Skin epidermis (tissue), 12 donors: ENCODE measurements around the gene DHCR7.

Source experiments
- H3K27ac ChIP-seq, 21 experiments: fragments of 200-600 bp; sonication (generic) in 11 of 21; one replicate each; pipeline ENCODE4 v1.5.0; 2020; ENCODE audit warnings: mild to moderate bottlenecking in 3 of 21, inconsistent platforms in 2 of 21, moderate library complexity in 2 of 21
- H3K4me3 ChIP-seq, 7 experiments: fragments of 200-600 bp; sonication (generic) in 2 of 7; one replicate each; pipeline ENCODE4 v1.5.0; 2020; ENCODE audit warnings: inconsistent platforms in 2 of 7, mild to moderate bottlenecking in 2 of 7, moderate library complexity in 1 of 7

The DHCR7 gene

DNA sequence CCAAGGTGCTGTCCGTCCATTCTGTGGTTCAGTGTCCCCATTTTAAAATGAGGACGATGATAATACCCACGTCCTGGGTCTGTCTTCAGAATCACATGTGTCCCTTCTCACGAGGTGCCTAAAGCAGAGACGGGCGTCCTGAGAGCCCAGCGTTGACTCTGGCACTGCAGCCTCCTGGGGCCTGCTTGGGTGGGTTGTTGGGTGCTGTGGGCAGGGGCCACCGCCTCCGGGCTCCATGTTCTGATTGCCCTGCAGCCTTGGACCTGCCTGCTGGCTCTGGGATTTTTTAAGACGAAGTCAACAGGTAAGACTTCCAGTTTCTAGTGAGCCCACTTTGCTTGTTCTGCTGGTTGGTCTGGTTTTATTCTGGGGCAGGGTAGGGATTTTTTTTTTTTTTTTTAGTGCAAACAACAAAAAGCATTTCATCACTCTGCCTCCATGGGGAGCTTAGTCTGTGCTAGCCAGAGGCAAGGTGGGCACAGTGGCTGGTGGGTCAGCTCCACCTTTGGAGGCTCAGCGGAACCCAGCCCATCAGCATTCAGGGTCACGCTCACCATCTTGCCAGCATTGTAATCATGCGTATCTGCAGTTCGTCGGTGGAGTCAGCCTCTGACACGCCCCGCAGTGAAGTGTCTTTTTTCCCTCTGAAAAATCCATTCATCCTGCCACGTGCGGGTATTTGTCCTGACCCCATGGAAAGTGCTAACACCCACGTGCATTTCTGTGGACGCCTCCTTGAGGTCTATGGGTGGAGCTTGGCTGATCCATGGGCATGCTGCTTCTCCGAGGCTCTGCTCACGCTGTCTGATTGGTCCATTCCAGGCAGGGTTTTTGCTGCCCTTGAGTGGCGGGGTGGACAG, 33.1 kb upstream of the DHCR7 start:
- H3K27ac ChIP-seq = no peak overlapping the region

DNA sequence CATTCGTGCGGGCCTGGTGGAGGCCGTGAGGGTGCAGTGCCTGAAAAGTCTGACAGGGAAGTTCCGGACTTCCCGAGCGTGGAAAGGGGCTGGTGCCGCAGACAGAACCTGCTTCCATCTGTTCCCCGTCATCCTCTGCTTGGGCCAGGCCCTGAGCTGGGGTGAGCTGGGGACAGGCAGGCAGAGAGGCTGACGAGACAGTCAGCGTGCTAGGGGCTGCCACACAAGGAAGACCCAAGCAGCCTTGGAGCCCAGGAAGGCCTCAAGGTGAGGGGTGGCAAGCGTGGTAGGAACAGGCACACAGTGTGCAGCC, 30.3 kb upstream of the DHCR7 start:
- Histone ChIP-seq H3K4me3 (no peak overlapping the region), H3K27ac (no peak overlapping the region)

More for the DNA sequence above, 33.1 kb upstream of the DHCR7 start:
- no peak overlapping the region for H3K4me3 ChIP-seq

DNA sequence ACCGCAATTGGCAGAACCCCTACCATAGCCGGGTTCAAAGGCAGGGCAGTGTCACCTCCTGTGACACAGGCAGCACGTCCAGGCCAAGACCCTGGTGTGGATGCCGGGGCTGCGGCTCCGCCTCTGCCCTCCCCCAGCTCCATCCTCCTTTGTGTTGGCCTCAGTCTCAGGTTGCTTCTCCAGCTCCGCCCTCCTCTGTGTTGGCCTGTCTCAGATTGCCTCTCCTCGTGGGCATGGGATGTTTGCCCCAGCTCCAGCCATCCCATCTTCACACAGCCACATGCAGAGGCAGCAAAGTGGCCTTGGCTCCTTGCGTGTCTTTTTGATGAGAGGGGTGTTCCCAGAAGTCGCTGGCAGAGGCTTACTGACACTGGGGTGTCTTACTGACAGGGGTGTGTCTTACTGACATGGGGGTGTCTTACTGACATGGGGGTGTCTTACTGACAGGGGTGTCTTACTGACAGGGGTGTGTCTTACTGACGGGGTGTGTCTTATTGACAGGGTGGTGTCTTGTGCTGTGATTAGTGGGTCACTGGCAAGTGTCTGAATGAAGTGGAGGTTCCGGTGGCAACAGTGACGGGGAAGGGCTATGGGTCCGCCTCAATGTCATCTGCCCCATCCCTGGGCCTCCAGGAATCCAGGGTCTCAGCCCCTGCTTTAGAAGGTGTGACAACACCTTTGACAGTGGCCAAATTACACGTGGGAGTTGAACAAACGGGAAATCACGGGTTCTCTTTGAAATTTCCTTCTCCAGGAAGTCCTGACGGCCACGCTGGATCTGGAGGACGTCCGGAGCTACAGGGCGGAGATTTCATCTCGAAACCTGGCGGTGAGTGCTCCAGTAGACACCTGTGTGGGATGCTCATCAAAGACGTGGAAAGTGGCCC, 29.7 kb upstream of the DHCR7 start:
- no peak overlapping the region for H3K27ac ChIP-seq
- H3K4me3 ChIP-seq = no peak overlapping the region

DNA sequence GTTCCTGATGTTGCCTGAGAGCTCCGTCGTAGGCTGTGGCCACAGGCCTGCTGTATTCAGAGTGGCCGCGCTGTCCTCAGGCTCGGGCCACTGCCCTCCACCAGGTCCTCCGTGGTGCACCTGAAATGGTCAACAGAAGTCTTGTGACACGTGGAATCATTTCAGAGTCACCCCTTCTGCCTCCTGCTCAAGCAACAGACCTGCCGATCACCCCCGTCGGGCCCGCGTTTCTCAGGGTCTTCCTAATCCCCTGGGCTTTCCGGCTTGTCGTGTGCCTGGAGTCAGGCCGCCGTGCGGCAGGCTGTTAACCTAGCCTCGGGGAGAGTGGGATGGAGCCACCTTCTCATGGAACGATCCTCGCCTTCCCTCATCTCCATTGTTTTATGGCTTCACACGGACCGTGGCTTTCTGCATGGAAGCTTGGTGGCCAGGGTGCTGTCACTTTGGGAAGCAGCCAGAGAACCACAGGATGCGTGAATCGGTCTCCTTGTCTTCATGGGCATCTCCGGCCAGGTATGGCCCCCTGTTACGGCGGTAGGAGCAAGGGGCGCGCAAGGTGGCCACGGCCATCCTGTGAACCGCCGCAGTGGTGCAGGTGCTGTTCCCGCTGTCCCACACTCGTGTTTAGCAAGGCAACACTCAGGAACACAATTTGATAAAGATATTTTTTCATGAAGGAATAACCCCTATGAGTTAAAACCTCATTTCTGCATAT, 28.9 kb upstream of the DHCR7 start:
- no peak overlapping the region for H3K4me3 ChIP-seq
- H3K27ac ChIP-seq = no peak overlapping the region

DNA sequence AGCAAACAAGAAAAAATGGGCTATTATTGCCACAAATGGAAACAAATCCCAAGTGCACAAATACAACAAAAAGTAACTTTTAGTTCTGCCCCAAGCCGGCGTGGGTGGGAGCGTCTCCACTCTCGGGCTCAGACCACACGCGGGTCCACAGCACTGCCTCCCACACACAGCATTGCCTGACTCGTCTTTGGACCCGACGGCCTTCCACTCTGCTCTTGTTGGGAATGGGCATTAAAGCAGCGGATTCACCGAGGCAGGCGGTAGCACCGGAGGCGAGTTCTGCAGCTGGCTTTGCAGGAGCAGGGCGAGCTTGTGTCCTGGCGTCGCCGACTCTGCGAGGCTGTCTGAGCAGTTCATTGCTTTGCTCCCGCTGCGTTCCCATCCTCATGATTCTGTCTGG, 27.8 kb upstream of the DHCR7 start:
- Histone ChIP-seq H3K27ac (no peak overlapping the region), H3K4me3 (no peak overlapping the region)

DNA sequence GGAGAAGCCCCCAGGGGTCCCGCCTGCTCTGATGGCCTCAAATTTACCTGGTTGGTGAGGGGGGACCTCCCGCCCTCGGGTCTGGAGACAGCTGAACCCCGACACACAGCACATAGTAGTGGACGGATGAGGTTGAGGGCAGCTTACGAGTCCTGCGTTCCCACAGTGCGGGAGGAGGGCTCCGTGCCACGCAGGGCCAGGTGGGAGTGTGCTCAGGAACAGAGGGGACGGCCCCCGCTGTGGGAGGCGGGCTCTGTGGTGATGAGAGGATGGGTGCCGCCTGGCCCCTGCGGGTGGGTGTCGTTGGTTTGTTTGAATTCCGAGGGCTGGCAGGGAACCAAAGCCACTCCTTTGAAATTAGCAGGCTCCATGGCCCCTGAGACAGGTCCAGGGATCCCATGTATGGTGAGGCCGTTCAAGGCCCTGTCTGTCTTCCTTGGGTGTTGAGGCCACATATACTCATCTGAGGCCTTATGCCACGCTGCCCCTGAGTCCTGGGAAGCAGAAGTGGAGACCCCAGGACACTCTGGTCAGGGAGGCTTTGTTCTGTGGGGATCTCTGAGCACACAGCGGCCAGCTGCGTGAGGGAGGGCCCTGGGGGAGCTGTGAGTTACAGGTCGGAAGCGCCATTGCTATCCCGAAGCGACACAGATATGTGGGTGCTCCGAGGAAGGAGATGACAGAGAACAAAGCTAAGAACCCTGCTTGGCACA, 26.7 kb upstream of the DHCR7 start:
- H3K27ac ChIP-seq = no peak overlapping the region
- no peak overlapping the region for H3K4me3 ChIP-seq

DNA sequence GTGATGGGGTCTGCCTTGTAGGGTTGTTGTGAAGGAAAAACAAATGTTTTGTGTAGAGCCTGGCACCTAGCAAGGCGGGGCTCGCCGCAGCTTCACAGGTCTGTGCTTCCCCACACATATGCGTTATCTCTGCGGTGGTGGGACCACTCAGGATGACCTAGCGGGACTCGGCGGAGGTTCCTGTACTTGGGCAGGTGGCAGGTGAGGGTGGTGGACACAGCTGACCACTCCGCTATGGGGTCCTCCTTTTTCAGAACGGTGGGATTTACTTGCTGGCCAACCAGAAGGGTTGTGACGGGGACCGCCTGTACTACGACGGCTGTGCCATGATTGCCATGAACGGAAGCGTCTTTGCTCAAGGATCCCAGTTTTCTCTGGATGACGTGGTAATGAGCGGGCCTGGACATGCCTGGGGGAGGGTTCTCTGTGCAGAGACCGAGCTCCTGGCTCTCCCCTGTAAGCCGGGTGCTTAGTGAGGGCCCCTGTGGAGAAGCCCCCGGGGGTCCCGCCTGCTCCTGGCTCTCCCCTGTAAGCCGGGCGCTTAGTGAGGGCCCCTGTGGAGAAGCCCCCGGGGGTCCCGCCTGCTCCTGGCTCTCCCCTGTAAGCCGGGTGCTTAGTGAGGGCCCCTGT, 26.1 kb upstream of the DHCR7 start:
- Histone ChIP-seq H3K4me3 (no peak overlapping the region), H3K27ac (no peak overlapping the region)

DNA sequence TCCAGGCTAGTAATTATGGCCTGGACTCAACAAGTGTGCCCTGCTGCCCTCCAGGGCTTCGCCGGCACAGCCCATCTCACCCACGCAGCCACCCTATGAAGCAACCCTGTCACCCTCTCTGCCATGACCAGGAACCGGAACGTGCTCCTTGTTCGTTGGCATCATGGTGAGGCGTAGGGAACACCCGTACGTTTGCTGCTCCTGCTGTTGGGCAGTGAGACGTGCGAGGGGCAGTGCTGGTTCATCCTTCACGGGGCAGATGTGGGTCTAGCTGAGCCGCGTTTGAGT, 25.5 kb upstream of the DHCR7 start:
- H3K27ac ChIP-seq = no peak overlapping the region
- no peak overlapping the region for H3K4me3 ChIP-seq

DNA sequence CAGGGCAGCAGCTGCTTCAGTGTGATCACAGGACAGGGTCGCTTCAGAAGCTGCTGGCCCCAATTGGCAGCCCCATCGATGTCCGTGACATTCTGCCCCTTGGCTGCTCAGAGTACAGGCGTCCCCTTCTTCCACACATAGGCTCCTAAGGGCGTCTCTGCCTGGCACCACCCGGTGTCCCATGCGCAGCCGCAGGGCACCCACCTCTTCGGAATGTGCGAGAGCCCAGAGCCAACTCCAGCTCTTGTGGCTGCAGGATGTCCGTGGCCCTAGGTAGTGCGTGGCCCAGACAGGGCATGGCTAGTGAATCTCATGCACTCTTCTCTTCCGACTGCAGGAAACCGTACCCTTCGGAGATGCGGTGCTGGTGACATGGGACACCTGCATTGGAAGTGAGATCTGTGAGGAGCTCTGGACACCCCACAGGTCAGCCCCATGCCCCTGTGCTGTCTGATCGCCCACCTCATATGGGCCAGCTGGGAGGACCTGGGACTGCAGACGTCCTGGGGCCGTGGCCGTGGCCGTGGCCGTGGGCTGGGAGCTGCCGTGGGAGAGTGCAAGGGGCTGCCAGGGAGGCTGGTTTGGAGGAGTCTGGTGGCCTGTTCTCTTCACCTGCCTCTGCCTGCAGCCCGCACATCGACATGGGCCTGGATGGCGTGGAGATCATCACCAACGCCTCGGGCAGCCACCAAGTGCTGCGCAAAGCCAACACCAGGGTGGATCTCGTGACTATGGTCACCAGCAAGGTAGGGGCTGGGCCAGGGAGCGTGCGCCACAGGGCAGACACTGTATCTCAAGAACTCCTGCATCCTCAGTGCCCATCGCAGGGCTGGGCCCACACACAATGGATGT, 25.0 kb upstream of the DHCR7 start:
- Histone ChIP-seq H3K27ac (no peak overlapping the region), H3K4me3 (no peak overlapping the region)

DNA sequence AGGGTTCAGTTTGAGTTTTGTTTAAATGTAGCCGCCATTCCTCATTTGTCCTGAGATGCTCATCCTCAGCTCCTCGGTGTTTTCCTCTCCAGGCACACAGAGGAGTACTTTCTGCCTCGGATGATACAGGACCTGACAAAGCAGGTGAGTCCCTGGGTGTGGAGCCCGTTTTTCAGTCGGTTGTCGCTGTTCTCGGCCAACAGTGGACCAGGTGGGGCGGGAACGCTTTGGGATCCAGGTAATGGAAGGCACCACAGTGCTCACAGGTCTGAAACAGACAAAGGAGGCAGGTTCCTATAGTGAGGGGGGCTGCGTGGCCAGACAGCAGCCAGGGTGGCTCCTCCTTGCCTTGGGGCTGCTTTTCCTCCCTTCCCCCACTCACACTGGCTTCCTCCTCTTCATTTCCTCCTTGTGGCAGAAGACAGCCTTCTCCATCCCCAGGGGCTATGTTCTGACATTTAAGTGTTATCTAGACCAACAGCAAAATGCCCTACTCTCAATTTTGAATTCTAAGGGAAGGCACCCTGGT, 24.2 kb upstream of the DHCR7 start:
- no peak overlapping the region for H3K27ac ChIP-seq
- H3K4me3 ChIP-seq = no peak overlapping the region

DNA sequence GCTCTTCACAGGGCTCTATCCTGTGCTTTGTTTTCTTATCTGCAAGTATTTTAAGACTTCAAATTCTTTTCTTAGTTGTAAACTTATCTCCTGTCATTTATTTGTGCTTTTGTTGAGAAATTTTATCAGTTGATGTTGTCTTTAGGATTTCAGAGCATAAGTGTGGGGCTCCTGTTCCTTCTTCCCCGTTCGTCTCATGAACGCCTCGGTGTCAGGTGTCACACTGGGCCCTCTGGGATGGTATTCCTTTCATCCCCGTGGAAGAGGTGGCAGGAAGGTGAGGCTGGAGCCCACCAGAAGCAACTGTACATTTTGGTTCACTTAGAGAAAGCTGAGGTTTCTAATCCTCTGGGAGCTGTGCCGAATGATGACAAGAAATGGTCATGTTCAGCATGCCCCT, 22.8 kb upstream of the DHCR7 start:
- no peak overlapping the region for H3K4me3 ChIP-seq
- H3K27ac ChIP-seq = no peak overlapping the region

DNA sequence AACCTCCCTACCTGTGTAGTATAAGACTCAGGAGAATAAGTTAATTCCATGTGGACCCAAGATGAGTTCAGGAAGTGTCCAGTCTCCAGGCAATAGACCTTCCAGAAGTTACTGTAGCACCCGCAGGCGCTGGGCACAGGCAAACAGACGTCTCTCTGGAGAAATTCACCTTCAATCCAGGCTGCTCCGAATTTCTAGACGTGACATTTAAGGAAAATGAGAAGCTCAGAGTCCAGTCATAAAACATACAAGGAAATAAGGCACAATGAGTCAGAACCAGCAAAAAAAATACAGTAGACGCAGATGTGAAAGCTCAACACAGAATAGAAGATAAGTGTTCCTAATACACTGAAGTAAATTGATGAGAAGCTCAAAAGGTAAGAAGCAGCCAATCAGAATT, 19.0 kb upstream of the DHCR7 start:
- H3K27ac ChIP-seq = no peak overlapping the region
- H3K4me3 ChIP-seq = no peak overlapping the region

DNA sequence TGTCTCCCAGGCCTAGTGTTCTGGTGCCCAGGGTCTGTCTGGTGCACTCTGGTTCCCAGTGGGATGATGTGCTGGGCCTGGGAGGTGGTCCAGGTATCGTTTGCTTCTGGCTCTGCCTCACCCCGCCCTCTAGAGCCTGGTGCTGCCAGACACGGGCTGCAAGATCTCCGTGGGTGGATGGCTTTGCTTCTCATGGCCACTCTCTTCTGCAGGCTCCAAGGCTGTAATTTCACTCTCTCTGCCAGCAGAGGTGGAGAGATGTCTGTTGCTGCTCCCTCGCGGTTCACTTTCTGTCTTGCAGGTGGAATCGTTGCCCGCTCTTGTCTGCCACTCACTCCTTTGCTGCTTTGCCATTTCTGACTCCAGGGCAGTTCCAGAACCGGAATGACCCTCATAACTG, 18.2 kb upstream of the DHCR7 start:
- Histone ChIP-seq H3K4me3 (no peak overlapping the region), H3K27ac (no peak overlapping the region)

DNA sequence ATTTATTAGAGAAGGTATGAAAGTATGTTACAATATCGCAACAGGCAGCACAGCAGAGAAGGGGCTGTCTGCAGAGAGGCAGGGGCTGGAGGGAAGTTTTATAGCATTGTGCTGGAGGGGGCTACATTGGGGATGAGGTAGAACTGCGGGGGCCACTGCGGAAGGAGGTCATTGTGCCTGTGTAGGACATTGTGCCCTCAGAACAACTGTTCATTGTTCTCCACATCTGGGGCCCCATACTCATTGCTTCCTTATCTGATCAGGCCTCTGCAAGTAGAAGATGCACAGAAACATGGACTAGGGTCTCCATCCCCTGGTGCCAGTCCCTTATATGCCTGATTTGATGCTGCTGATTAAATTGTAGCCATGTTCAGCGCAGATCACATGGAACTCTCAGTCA, 16.9 kb upstream of the DHCR7 start:
- Histone ChIP-seq H3K27ac (no peak overlapping the region), H3K4me3 (no peak overlapping the region)

DNA sequence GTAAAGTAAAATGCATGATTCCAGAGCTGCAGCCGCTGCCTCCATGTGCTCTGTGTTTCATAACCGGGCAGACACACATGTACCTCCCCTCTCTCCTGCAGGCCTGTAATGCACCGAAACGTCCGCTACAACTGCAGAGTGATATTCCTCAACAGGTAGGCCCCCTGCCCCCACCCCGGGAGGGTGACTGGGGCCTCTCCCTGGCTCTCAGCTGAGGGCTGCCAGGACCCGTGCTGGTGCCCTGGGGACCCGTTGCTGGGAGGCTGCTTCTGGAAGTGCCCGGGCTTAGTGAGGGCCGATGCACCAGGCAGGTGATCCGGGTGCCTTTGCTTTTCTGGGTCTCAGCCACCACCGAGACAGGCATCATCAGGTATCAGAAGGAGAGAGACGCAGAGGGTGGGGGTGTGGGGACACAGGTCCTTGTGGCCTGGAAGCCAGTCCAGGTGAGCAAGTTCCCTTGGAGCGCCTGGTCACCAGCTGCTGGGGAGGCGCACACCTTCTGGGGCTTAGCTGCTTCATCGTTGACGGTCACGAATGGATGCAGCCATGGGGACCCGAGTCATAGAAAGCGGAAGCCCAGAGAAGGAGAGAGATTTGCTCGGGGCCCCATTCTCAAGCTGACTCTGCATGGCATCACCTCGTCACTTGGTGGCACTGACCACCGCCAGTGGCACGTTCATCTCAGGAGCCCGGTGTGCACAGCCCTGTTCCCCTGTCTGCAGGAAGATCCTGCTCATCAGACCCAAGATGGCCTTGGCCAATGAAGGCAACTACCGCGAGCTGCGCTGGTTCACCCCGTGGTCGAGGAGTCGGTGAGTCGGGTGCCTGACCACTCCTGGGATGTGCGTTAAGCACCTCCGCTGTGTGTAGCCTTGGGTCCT, 15.4 kb upstream of the DHCR7 start:
- no peak overlapping the region for H3K27ac ChIP-seq
- H3K4me3 ChIP-seq = no peak overlapping the region

DNA sequence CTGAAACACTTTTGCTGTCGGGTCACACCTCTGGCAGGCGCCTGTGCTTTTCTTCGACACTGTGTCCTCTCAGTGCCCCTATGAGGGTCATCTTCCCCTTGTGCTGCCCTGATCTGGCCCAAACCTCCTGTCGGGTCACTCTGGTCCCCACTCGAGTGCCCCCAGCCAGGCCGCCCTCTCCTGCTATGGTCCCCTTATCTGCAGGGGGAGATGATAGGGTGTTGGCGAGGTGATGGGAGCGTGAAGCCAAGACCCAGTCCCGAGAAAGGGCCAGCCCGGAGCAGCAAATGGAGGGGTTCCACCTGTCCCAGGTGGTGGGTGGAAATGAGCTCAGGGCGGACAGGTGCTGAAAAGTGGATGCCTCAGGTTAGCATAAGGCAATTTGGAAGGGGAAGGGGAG, 14.5 kb upstream of the DHCR7 start:
- no peak overlapping the region for H3K4me3 ChIP-seq

DNA sequence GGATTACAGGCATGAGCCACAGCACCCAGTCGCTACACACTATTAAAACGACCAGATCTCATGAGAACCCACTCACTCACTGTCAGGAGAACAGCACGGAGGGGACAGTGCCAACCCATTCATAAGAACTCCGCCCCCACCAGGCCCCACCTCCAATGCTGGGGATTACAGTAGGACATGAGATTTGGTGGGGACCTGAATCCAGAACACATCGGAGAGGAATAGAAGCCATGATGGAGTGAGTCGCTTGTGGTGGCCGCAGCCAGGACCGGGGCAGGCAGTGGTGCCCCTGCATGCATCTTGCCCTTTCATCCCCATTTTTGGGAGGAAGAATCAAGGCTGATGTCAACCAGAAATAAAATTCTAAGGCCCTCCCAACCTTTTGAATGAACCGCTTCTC, 13.5 kb upstream of the DHCR7 start:
- H3K4me3 ChIP-seq = no peak overlapping the region

More for the DNA sequence above, 14.5 kb upstream of the DHCR7 start:
- H3K27ac ChIP-seq = no peak overlapping the region

More for the DNA sequence above, 13.5 kb upstream of the DHCR7 start:
- no peak overlapping the region for H3K27ac ChIP-seq
